ENCODE measurements around the gene SESN1. TPM values are rescaled to one million over a fixed set of nuclear protein-coding genes. Genes with fewer than 3 reads are reported as not detected.
"Not testable (repeated sequence)": the region's sequence is repeated elsewhere in the genome, so short reads cannot be mapped to it uniquely, and the experiment has no call there.

Gene SESN1
- 48.5 and 50.0 TPM in 2 replicates for total RNA-seq
- 20.6 TPM for polyA plus RNA-seq (2012)

- DNase-seq (ENCODE audit: low read depth): peak; percentile 96
Measured at GRCh38 chr6:109094416-109095035, at the start of gene SESN1. TSS of gene SESN1 (minus strand) at chr6:109094846. CDS start at chr6:109094073, 773 bp downstream.

- DNase-seq (ENCODE audit: low read depth): no peak
Measured at GRCh38 chr6:109143191-109143590, 48.5 kb upstream of the SESN1 start.

- not testable (repeated sequence) for DNase-seq (ENCODE audit: low read depth)
Measured at GRCh38 chr6:109142067-109142466, 47.4 kb upstream of the SESN1 start.

- peak; percentile 12 for DNase-seq (ENCODE audit: low read depth)
Measured at GRCh38 chr6:109139109-109139508, 44.5 kb upstream of the SESN1 start.

- not testable (repeated sequence) for DNase-seq (ENCODE audit: low read depth)
Measured at GRCh38 chr6:109136530-109136929, 41.9 kb upstream of the SESN1 start.

GRCh38 chr6:109136039-109136438 lies 41.4 kb upstream of the SESN1 start:
- not testable (repeated sequence) for DNase-seq (ENCODE audit: low read depth)

- DNase-seq (ENCODE audit: low read depth): not testable (repeated sequence)
Measured at GRCh38 chr6:109135600-109135999, 41.0 kb upstream of the SESN1 start.

GRCh38 chr6:109130065-109130464 lies 35.4 kb upstream of the SESN1 start:
- no peak for DNase-seq (ENCODE audit: low read depth)

GRCh38 chr6:109125504-109125903 lies 30.9 kb upstream of the SESN1 start:
- DNase-seq (ENCODE audit: low read depth): no peak

GRCh38 chr6:109124219-109124618 lies 29.6 kb upstream of the SESN1 start:
- no peak for DNase-seq (ENCODE audit: low read depth)

- peak; percentile 12 for DNase-seq (ENCODE audit: low read depth)
Measured at GRCh38 chr6:109121411-109121810, 26.8 kb upstream of the SESN1 start.

- DNase-seq (ENCODE audit: low read depth): no peak
Measured at GRCh38 chr6:109118871-109119354, 24.3 kb upstream of the SESN1 start.

GRCh38 chr6:109118337-109118736 lies 23.7 kb upstream of the SESN1 start:
- DNase-seq (ENCODE audit: low read depth): peak; percentile 26

- no peak for DNase-seq (ENCODE audit: low read depth)
Measured at GRCh38 chr6:109117346-109118035, 22.8 kb upstream of the SESN1 start.

GRCh38 chr6:109112663-109113062 lies 18.0 kb upstream of the SESN1 start:
- not testable (repeated sequence) for DNase-seq (ENCODE audit: low read depth)

- DNase-seq (ENCODE audit: low read depth): not testable (repeated sequence)
Measured at GRCh38 chr6:109109663-109110062, 15.0 kb upstream of the SESN1 start.

GRCh38 chr6:109105681-109106080 lies 11.0 kb upstream of the SESN1 start:
- no peak for DNase-seq (ENCODE audit: low read depth)

GRCh38 chr6:109104512-109104911 lies 9.9 kb upstream of the SESN1 start:
- DNase-seq (ENCODE audit: low read depth): no peak

- DNase-seq (ENCODE audit: low read depth): no peak
Measured at GRCh38 chr6:109103942-109104341, 9.3 kb upstream of the SESN1 start.

- DNase-seq (ENCODE audit: low read depth): no peak
Measured at GRCh38 chr6:109102762-109103161, 8.1 kb upstream of the SESN1 start.

- DNase-seq (ENCODE audit: low read depth): no peak
Measured at GRCh38 chr6:109097661-109098060, 3.0 kb upstream of the SESN1 start.

- no peak for DNase-seq (ENCODE audit: low read depth)
Measured at GRCh38 chr6:109096208-109096607, 1.6 kb upstream of the SESN1 start.

- DNase-seq (ENCODE audit: low read depth): no peak
Measured at GRCh38 chr6:109095835-109096084, 1.1 kb upstream of the SESN1 start.

All from myocyte (in vitro differentiated cells).